WTC11 (cell line): ENCODE measurements around the gene ZNF225. TPM values are rescaled to one million over a fixed set of nuclear protein-coding genes. Genes with fewer than 3 reads are reported as not detected.
"Not testable (repeated sequence)": the region's sequence is repeated elsewhere in the genome, so short reads cannot be mapped to it uniquely, and the experiment has no call there.

Experiments used
- ATAC-seq: fragments of 200-7000 bp; cut with Tn5 transposase; 2 replicates; pipeline ENCODE4 v1.10.0; 2021; ENCODE audit warnings: mild to moderate bottlenecking, moderate library complexity
- CTCF ChIA-PET: fragments of 300-600 bp; sonication (Branson Sonifier 250); formaldehyde crosslinking; loops from one replicate; lab custom pipeline; 2021; ENCODE audit warnings: antibody characterized with exemption; lab: Charles Lee
- POLR2A ChIA-PET: fragments of 350-600 bp; sonication (Branson Sonifier 250); formaldehyde crosslinking; loops from one replicate; lab custom pipeline; 2021; ENCODE audit warnings: antibody characterized with exemption; lab: Charles Lee
- DNase-seq: peaks from one replicate; pipeline ENCODE4 v3.0.0; 2021; ENCODE audit warnings: low spot score
- H3K27ac Mint-ChIP-seq: 2 replicates; pipeline ENCODE4 v1.8.0; 2021; ENCODE audit warnings: mixed read lengths
- H3K27me3 Mint-ChIP-seq: 2 replicates; pipeline ENCODE4 v1.8.0; 2021; ENCODE audit warnings: low read depth, mild to moderate bottlenecking, moderate library complexity, mixed read lengths
- H3K36me3 Mint-ChIP-seq: 2 replicates; pipeline ENCODE4 v1.8.0; 2021; ENCODE audit warnings: mixed read lengths
- H3K4me1 Mint-ChIP-seq: 2 replicates; pipeline ENCODE4 v1.8.0; 2022; ENCODE audit warnings: mixed read lengths
- H3K4me3 Mint-ChIP-seq: 2 replicates; pipeline ENCODE4 v1.8.0; 2021; ENCODE audit warnings: mild to moderate bottlenecking, moderate library complexity, mixed read lengths
- H3K9me3 Mint-ChIP-seq: 2 replicates; pipeline ENCODE4 v1.8.0; 2021; ENCODE audit warnings: mixed read lengths
- AFF4 ChIP-seq: sonication (generic); formaldehyde crosslinking; IDR thresholded peaks from 2 replicates; pipeline ENCODE4 v1.8.1; 2023; ENCODE audit warnings: mild to moderate bottlenecking, missing genetic modification reagents, borderline replicate concordance
- ATF6 ChIP-seq: sonication (generic); formaldehyde crosslinking; IDR thresholded peaks from 2 replicates; pipeline ENCODE4 v1.8.1; 2023; ENCODE audit warnings: mild to moderate bottlenecking, missing genetic modification reagents
- CBFB ChIP-seq: sonication (generic); formaldehyde crosslinking; IDR thresholded peaks from 2 replicates; pipeline ENCODE4 v1.8.1; 2022; ENCODE audit warnings: mild to moderate bottlenecking, low read depth, missing genetic modification reagents
- ELF4 ChIP-seq: sonication (generic); formaldehyde crosslinking; IDR thresholded peaks from 2 replicates; pipeline ENCODE4 v1.8.1; 2022; ENCODE audit warnings: low read depth, mild to moderate bottlenecking, moderate library complexity, missing genetic modification reagents
- MXD4 ChIP-seq: fragments of 250-450 bp; sonication (Bioruptor Pico); IDR thresholded peaks from 2 replicates; pipeline ENCODE4 v1.8.0; 2021; ENCODE audit warnings: mild to moderate bottlenecking, moderate library complexity, borderline replicate concordance
- MYBL2 ChIP-seq: sonication (generic); formaldehyde crosslinking; IDR thresholded peaks from 2 replicates; pipeline ENCODE4 v1.8.1; 2023; ENCODE audit warnings: mild to moderate bottlenecking, moderate library complexity, missing genetic modification reagents
- NFE2L1 ChIP-seq: sonication (generic); formaldehyde crosslinking; IDR thresholded peaks from 2 replicates; pipeline ENCODE4 v1.8.1; 2023; ENCODE audit warnings: missing genetic modification reagents
- NR3C1 ChIP-seq: sonication (generic); formaldehyde crosslinking; conservative IDR thresholded peaks from 2 replicates; pipeline ENCODE4 v1.8.1; 2023; ENCODE audit warnings: low read depth, mild to moderate bottlenecking, missing genetic modification reagents
- TP53 ChIP-seq: sonication (generic); formaldehyde crosslinking; IDR thresholded peaks from 2 replicates; pipeline ENCODE4 v1.8.1; 2023; ENCODE audit warnings: mild to moderate bottlenecking, missing genetic modification reagents
- ZNF138 ChIP-seq: sonication (generic); formaldehyde crosslinking; conservative IDR thresholded peaks from 2 replicates; pipeline ENCODE4 v1.8.1; 2022; ENCODE audit warnings: mild to moderate bottlenecking, moderate library complexity, missing genetic modification reagents
- ZNF423 ChIP-seq: fragments of 250-450 bp; sonication (Bioruptor Pico); IDR thresholded peaks from 2 replicates; pipeline ENCODE4 v2.1.2; 2022; ENCODE audit warnings: mild to moderate bottlenecking, moderate library complexity
- total RNA-seq: library from RNA; stranded (reverse); gene quantifications from 3 replicates; pipeline ENCODE4 v1.2.3, GENCODE V29; 2021
- TF ChIP-seq, protein P1 (sequence below): sonication (generic); formaldehyde crosslinking; conservative IDR thresholded peaks from 2 replicates; pipeline ENCODE4 v1.8.1; 2023; ENCODE audit warnings: mild to moderate bottlenecking, low read depth, missing genetic modification reagents, moderate library complexity
- TF ChIP-seq, protein P2 (sequence below): sonication (generic); formaldehyde crosslinking; IDR thresholded peaks from 2 replicates; pipeline ENCODE4 v1.8.0; 2022; ENCODE audit warnings: mild to moderate bottlenecking, missing genetic modification reagents
- TF ChIP-seq, protein P3 (sequence below): sonication (generic); formaldehyde crosslinking; IDR thresholded peaks from 2 replicates; pipeline ENCODE4 v1.8.1; 2022; ENCODE audit warnings: mild to moderate bottlenecking, moderate library complexity, missing genetic modification reagents
- TF ChIP-seq, protein P4 (sequence below): sonication (generic); formaldehyde crosslinking; IDR thresholded peaks from 2 replicates; pipeline ENCODE4 v1.8.1; 2023; ENCODE audit warnings: mild to moderate bottlenecking, moderate library complexity, missing genetic modification reagents

ZNF225 gene
- total RNA-seq, 1 experiment from 2014 or later = 3.9 TPM

GRCh38 chr19:44164673-44165512, 51.7 kb downstream of the ZNF225 start, which contains the start of gene ZNF226 (continued):
- TF ChIP-seq, protein P1, sequence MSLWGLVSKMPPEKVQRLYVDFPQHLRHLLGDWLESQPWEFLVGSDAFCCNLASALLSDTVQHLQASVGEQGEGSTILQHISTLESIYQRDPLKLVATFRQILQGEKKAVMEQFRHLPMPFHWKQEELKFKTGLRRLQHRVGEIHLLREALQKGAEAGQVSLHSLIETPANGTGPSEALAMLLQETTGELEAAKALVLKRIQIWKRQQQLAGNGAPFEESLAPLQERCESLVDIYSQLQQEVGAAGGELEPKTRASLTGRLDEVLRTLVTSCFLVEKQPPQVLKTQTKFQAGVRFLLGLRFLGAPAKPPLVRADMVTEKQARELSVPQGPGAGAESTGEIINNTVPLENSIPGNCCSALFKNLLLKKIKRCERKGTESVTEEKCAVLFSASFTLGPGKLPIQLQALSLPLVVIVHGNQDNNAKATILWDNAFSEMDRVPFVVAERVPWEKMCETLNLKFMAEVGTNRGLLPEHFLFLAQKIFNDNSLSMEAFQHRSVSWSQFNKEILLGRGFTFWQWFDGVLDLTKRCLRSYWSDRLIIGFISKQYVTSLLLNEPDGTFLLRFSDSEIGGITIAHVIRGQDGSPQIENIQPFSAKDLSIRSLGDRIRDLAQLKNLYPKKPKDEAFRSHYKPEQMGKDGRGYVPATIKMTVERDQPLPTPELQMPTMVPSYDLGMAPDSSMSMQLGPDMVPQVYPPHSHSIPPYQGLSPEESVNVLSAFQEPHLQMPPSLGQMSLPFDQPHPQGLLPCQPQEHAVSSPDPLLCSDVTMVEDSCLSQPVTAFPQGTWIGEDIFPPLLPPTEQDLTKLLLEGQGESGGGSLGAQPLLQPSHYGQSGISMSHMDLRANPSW (CRISPR knock-in tag) = no peak

- H3K4me1 Mint-ChIP-seq, ATAC-seq, DNase-seq, H3K27ac Mint-ChIP-seq, CTCF ChIA-PET, POLR2A ChIA-PET, H3K4me3 Mint-ChIP-seq, H3K27me3 Mint-ChIP-seq: not testable (repeated sequence)
- H3K36me3 Mint-ChIP-seq = peaks cover 81% of the 10 kb centered on the region
- peaks cover 21% of the 10 kb centered on the region for H3K9me3 Mint-ChIP-seq
These were observed 57.5 kb downstream of the ZNF225 start for GRCh38 chr19:44170660-44171059.

- no peak overlapping the region for H3K27ac Mint-ChIP-seq
These were observed 63.4 kb downstream of the ZNF225 start for GRCh38 chr19:44176590-44176989.

More at GRCh38 chr19:44176590-44176989, 63.4 kb downstream of the ZNF225 start:
- Mint-ChIP-seq H3K36me3 (peaks cover 68% of the 10 kb centered on the region), H3K4me3 (no peak overlapping the region), H3K27me3 (peaks cover 17% of the 10 kb centered on the region), H3K4me1 (no peaks in the 10 kb centered on the region), H3K9me3 (peaks cover 61% of the 10 kb centered on the region)
- TF ChIP-seq ELF4 (CRISPR knock-in tag) (no peak), ATF6 (CRISPR knock-in tag) (no peak), NFE2L1 (CRISPR knock-in tag) (no peak), CBFB (CRISPR knock-in tag) (no peak), NR3C1 (no peak), TP53 (no peak), ZNF423 (CRISPR knock-in tag) (no peak), MXD4 (CRISPR knock-in tag) (no peak), MYBL2 (CRISPR knock-in tag) (no peak), AFF4 (no peak), ZNF138 (CRISPR knock-in tag) (no peak)
- TF ChIP-seq, protein P2, sequence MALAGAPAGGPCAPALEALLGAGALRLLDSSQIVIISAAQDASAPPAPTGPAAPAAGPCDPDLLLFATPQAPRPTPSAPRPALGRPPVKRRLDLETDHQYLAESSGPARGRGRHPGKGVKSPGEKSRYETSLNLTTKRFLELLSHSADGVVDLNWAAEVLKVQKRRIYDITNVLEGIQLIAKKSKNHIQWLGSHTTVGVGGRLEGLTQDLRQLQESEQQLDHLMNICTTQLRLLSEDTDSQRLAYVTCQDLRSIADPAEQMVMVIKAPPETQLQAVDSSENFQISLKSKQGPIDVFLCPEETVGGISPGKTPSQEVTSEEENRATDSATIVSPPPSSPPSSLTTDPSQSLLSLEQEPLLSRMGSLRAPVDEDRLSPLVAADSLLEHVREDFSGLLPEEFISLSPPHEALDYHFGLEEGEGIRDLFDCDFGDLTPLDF (CRISPR knock-in tag) = no peak
- TF ChIP-seq, protein P3, sequence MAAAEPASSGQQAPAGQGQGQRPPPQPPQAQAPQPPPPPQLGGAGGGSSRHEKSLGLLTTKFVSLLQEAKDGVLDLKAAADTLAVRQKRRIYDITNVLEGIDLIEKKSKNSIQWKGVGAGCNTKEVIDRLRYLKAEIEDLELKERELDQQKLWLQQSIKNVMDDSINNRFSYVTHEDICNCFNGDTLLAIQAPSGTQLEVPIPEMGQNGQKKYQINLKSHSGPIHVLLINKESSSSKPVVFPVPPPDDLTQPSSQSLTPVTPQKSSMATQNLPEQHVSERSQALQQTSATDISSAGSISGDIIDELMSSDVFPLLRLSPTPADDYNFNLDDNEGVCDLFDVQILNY (CRISPR knock-in tag) = no peak
- TF ChIP-seq, protein P4, sequence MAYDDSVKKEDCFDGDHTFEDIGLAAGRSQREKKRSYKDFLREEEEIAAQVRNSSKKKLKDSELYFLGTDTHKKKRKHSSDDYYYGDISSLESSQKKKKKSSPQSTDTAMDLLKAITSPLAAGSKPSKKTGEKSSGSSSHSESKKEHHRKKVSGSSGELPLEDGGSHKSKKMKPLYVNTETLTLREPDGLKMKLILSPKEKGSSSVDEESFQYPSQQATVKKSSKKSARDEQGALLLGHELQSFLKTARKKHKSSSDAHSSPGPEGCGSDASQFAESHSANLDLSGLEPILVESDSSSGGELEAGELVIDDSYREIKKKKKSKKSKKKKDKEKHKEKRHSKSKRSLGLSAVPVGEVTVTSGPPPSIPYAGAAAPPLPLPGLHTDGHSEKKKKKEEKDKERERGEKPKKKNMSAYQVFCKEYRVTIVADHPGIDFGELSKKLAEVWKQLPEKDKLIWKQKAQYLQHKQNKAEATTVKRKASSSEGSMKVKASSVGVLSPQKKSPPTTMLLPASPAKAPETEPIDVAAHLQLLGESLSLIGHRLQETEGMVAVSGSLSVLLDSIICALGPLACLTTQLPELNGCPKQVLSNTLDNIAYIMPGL = no peak
- ChIA-PET CTCF (no interaction called here), POLR2A (no interaction called here)
- DNase-seq = no peak
- ATAC-seq = no peak
